ENCODE results near the gene CAB39. TPM values are rescaled to one million over a fixed set of nuclear protein-coding genes. Genes with fewer than 3 reads are reported as not detected.

Gene CAB39
- total RNA-seq, 1 experiment from 2014 or later: 88.7 TPM

- Mint-ChIP-seq H3K4me3 (ENCODE audit: low read depth, unreplicated experiment) (peak overlapping the region; percentile 32), H3K4me1 (ENCODE audit: low read depth, unreplicated experiment) (peaks cover 8% of the 10 kb centered on the region), H3K27ac (ENCODE audit: unreplicated experiment) (no peak overlapping the region), H3K36me3 (ENCODE audit: insufficient read depth, unreplicated experiment) (peaks cover 20% of the 10 kb centered on the region), H3K27me3 (ENCODE audit: unreplicated experiment) (peaks cover 51% of the 10 kb centered on the region), H3K9me3 (ENCODE audit: low read depth, unreplicated experiment) (no peaks in the 10 kb centered on the region)
- DNase-seq: peak; percentile 66
- intact Hi-C loops (cut with micrococcal nuclease; ENCODE audit: unreplicated experiment): loop anchor here (1.0 to 5.0 kb wide), 3 partner anchors 78 to 228 kb away; no protein-coding TSS in a partner anchor
- TF ChIP-seq CTCF (IDR thresholded peaks at IDR 0.05; ENCODE audit: unreplicated experiment): peak; percentile 75
- CTCF ChIA-PET: interaction anchor here (0.6 to 1.2 kb wide), 16 partner anchors 11 to 777 kb away, joined by 3 to 26 read pairs (median 4); partner anchors contain the start of genes GPR55, ITM2C and PSMD1
- BruUV-seq (replicated peaks): no TSS peak
These were observed 111.8 kb downstream of the CAB39 start for GRCh38 chr2:230824406-230824978.

- no TSS peak for BruUV-seq (replicated peaks)
- Mint-ChIP-seq H3K4me3 (ENCODE audit: low read depth, unreplicated experiment) (no peak overlapping the region), H3K27ac (ENCODE audit: unreplicated experiment) (no peak overlapping the region), H3K4me1 (ENCODE audit: low read depth, unreplicated experiment) (peaks cover 8% of the 10 kb centered on the region), H3K9me3 (ENCODE audit: low read depth, unreplicated experiment) (no peaks in the 10 kb centered on the region), H3K27me3 (ENCODE audit: unreplicated experiment) (peaks cover 60% of the 10 kb centered on the region), H3K36me3 (ENCODE audit: insufficient read depth, unreplicated experiment) (peaks cover 20% of the 10 kb centered on the region)
- CTCF ChIA-PET: interaction anchor here (0.6 to 0.7 kb wide), 2 partner anchors 146 to 839 kb away, joined by 3 to 4 read pairs; no protein-coding TSS in a partner anchor
- intact Hi-C loops (cut with micrococcal nuclease; ENCODE audit: unreplicated experiment): loop anchor here (2.0 kb wide), 1 partner anchor 227 kb away; no protein-coding TSS in a partner anchor
- DNase-seq: no peak
- no peak for TF ChIP-seq CTCF (IDR thresholded peaks at IDR 0.05; ENCODE audit: unreplicated experiment)
These were observed 112.7 kb downstream of the CAB39 start for GRCh38 chr2:230825354-230825753.

GRCh38 chr2:230827774-230828271, 115.2 kb downstream of the CAB39 start:
- DNase-seq: no peak
- H3K9me3 Mint-ChIP-seq (ENCODE audit: low read depth, unreplicated experiment): no peaks in the 10 kb centered on the region
- TF ChIP-seq CTCF (IDR thresholded peaks at IDR 0.05; ENCODE audit: unreplicated experiment): no peak
- CTCF ChIA-PET: interaction anchor here (0.6 kb wide), 1 partner anchor 140 kb away, joined by 5 read pairs; no protein-coding TSS in a partner anchor
- no TSS peak for BruUV-seq (replicated peaks)
- intact Hi-C loops (cut with micrococcal nuclease; ENCODE audit: unreplicated experiment): no loop called here
- no peak overlapping the region for H3K4me3 Mint-ChIP-seq (ENCODE audit: low read depth, unreplicated experiment)
- peaks cover 20% of the 10 kb centered on the region for H3K36me3 Mint-ChIP-seq (ENCODE audit: insufficient read depth, unreplicated experiment)
- H3K4me1 Mint-ChIP-seq (ENCODE audit: low read depth, unreplicated experiment): peaks cover 8% of the 10 kb centered on the region
- H3K27me3 Mint-ChIP-seq (ENCODE audit: unreplicated experiment): peaks cover 85% of the 10 kb centered on the region
- no peak overlapping the region for H3K27ac Mint-ChIP-seq (ENCODE audit: unreplicated experiment)

- intact Hi-C loops (cut with micrococcal nuclease; ENCODE audit: unreplicated experiment): no loop called here
- H3K9me3 Mint-ChIP-seq (ENCODE audit: low read depth, unreplicated experiment): no peaks in the 10 kb centered on the region
- BruUV-seq (replicated peaks): no TSS peak
- TF ChIP-seq CTCF (IDR thresholded peaks at IDR 0.05; ENCODE audit: unreplicated experiment): no peak
- peaks cover 15% of the 10 kb centered on the region for H3K36me3 Mint-ChIP-seq (ENCODE audit: insufficient read depth, unreplicated experiment)
- H3K4me3 Mint-ChIP-seq (ENCODE audit: low read depth, unreplicated experiment): peak overlapping the region; percentile 44
- CTCF ChIA-PET: interaction anchor here (0.6 kb wide), 1 partner anchor 140 kb away, joined by 5 read pairs; no protein-coding TSS in a partner anchor
- H3K27ac Mint-ChIP-seq (ENCODE audit: unreplicated experiment): no peak overlapping the region
- H3K27me3 Mint-ChIP-seq (ENCODE audit: unreplicated experiment): peaks cover 91% of the 10 kb centered on the region
- DNase-seq: peak; percentile 21
- H3K4me1 Mint-ChIP-seq (ENCODE audit: low read depth, unreplicated experiment): peaks cover 8% of the 10 kb centered on the region
These were observed 115.8 kb downstream of the CAB39 start for GRCh38 chr2:230828272-230828961.
